HepG2 (cell line): ENCODE results near the gene DDAH2. TPM values are rescaled to one million over a fixed set of nuclear protein-coding genes. Genes with fewer than 3 reads are reported as not detected.

ENCODE experiments used
- ATAC-seq: fragments of 200-7000 bp; cut with Tn5 transposase; 3 replicates; pipeline ENCODE4 v1.9.1; 2020; ENCODE audit warnings: mild to moderate bottlenecking, moderate library complexity
- BruUV-seq: library from RNA; stranded (reverse); fragments of 400-500 nt; replicated peaks from 2 replicates; lab custom pipeline; 2021; lab: Mats Ljungman, UMichigan
- CTCF ChIA-PET: fragments of 300-600 bp; formaldehyde crosslinking; extraction: SDS; loops from one replicate; lab custom pipeline; 2021; ENCODE audit warnings: low total read pairs, inconsistent platforms, low intra/inter-chr PET ratio; lab: Yijun Ruan, JAX
- POLR2A ChIA-PET: fragments of 350-600 bp; sonication (Branson Sonifier 250); formaldehyde crosslinking; loops from one replicate; lab custom pipeline; 2020; ENCODE audit warnings: antibody characterized with exemption, inconsistent platforms; lab: Yijun Ruan, JAX
- DNase-seq: peaks from one replicate; pipeline ENCODE4 v3.0.0-alpha.2; 2015; ENCODE audit warnings: low spot score
- FAIRE-seq: peaks from 3 replicates; lab custom pipeline; 2011; peaks lifted over from hg19 to GRCh38; lab: Jason Lieb, UNC
- H2AFZ ChIP-seq: one replicate; pipeline ENCODE4 v1.6.1; 2011; ENCODE audit warnings: low read length, inconsistent platforms
- H3K27ac ChIP-seq: fragments of 300-600 bp; 3 replicates; pipeline ENCODE4 v1.8.0; 2011; ENCODE audit warnings: mixed run types, mild to moderate bottlenecking, mixed read lengths, low read length, inconsistent platforms; ENCODE audit not compliant: insufficient read depth; ENCODE audit errors: extremely low read length
- H3K27me3 ChIP-seq, 2 experiments: fragments of 200-600 bp in 1 of 2; 2 replicates in 1 of 2; 3 replicates in 1 of 2; pipeline versions ENCODE4 v1.6.0 to v1.8.0; 2011; ENCODE audit warnings: low read length in 2 of 2, mild to moderate bottlenecking in 2 of 2, moderate library complexity in 2 of 2, inconsistent platforms in 1 of 2; ENCODE audit not compliant: insufficient read depth in 2 of 2, control insufficient read depth in 1 of 2
- H3K36me3 ChIP-seq, 2 experiments: fragments of 200-600 bp in 1 of 2; replicated peaks in 1 of 2; 2 replicates in 1 of 2; 3 replicates in 1 of 2; pipeline versions ENCODE4 v1.5.1 to v1.8.0; 2011; ENCODE audit warnings: low read length in 2 of 2, inconsistent platforms in 1 of 2; ENCODE audit not compliant: insufficient read depth in 2 of 2, control insufficient read depth in 1 of 2
- H3K4me1 ChIP-seq: 2 replicates; pipeline ENCODE4 v1.5.1; 2012; ENCODE audit warnings: low read length, inconsistent platforms; ENCODE audit not compliant: insufficient read depth
- H3K4me2 ChIP-seq: 2 replicates; pipeline ENCODE4 v1.6.0; 2011; ENCODE audit warnings: low read depth, low read length, inconsistent platforms
- H3K4me3 ChIP-seq, 3 experiments: fragments of 200-600 bp in 1 of 3; sonication (generic), shearing (Covaris generic) in 1 of 3; replicated peaks in 1 of 3; 2 replicates each; pipeline ENCODE4 v1.5.1; 2011 to 2016; ENCODE audit warnings: low read length in 3 of 3, inconsistent platforms in 2 of 3, low read depth in 2 of 3, mild to moderate bottlenecking in 2 of 3, control low read depth in 1 of 3, mixed read lengths in 1 of 3; ENCODE audit not compliant: insufficient read depth in 1 of 3
- H3K79me2 ChIP-seq: one replicate; pipeline ENCODE4 v1.6.1; 2011; ENCODE audit warnings: low read length, inconsistent platforms; ENCODE audit not compliant: insufficient read depth
- H3K9ac ChIP-seq: 2 replicates; pipeline ENCODE4 v1.6.0; 2011; ENCODE audit warnings: mild to moderate bottlenecking, low read depth, low read length, inconsistent platforms; ENCODE audit not compliant: insufficient read depth
- H3K9me3 ChIP-seq: 2 replicates; pipeline ENCODE4 v1.5.1; 2012; ENCODE audit warnings: mild to moderate bottlenecking, low read length
- H4K20me1 ChIP-seq: 2 replicates; pipeline ENCODE4 v1.6.0; 2011; ENCODE audit warnings: inconsistent platforms, mild to moderate bottlenecking, low read length, moderate library complexity; ENCODE audit not compliant: insufficient read depth
- ATF7-NPFF ChIP-seq: sonication (generic); formaldehyde crosslinking; IDR thresholded peaks from 2 replicates; pipeline ENCODE4 v1.8.1; 2023; ENCODE audit warnings: mild to moderate bottlenecking, low read depth, missing genetic modification reagents, moderate library complexity
- GLI4 ChIP-seq: sonication (generic); formaldehyde crosslinking; IDR thresholded peaks from 2 replicates; pipeline ENCODE4 v1.5.1; 2020; ENCODE audit warnings: missing genetic modification reagents, mild to moderate bottlenecking, moderate library complexity, borderline replicate concordance
- HNF1A ChIP-seq, 2 experiments: sonication (generic) in 1 of 2; formaldehyde crosslinking in 1 of 2; IDR thresholded peaks; 2 replicates each; pipeline versions ENCODE4 v1.4.0 to v1.6.1; 2016 to 2020; ENCODE audit warnings: borderline replicate concordance in 1 of 2, low read depth in 1 of 2, mild to moderate bottlenecking in 1 of 2, missing genetic modification reagents in 1 of 2
- MXD4 ChIP-seq: IDR thresholded peaks from 2 replicates; pipeline ENCODE4 v1.6.1; 2016; ENCODE audit warnings: mild to moderate bottlenecking, missing biosample characterization, missing genetic modification reagents
- NR2F1 ChIP-seq, 2 experiments: fragments of 450-650 bp in 1 of 2; formaldehyde crosslinking in 1 of 2; IDR thresholded peaks; 2 replicates each; pipeline versions ENCODE4 v1.5.0 to v1.6.1; 2016 to 2020; ENCODE audit warnings: mild to moderate bottlenecking in 1 of 2, missing compliant biosample characterization in 1 of 2, missing genetic modification reagents in 1 of 2, moderate library complexity in 1 of 2
- PAWR ChIP-seq: sonication (generic); formaldehyde crosslinking; IDR thresholded peaks from 2 replicates; pipeline ENCODE4 v1.4.0; 2020; ENCODE audit warnings: missing genetic modification reagents, mild to moderate bottlenecking, borderline replicate concordance
- PCBP2 ChIP-seq: fragments of 200-400 bp; formaldehyde crosslinking; optimal IDR thresholded peaks from 2 replicates; pipeline ENCODE3; 2018; ENCODE audit warnings: low read length, low read depth; ENCODE audit not compliant: poor library complexity, severe bottlenecking
- ZBTB2 ChIP-seq: sonication (generic); formaldehyde crosslinking; IDR thresholded peaks from 2 replicates; pipeline ENCODE4 v1.8.0; 2022; ENCODE audit warnings: low read depth, missing genetic modification reagents
- ZSCAN31 ChIP-seq: sonication (generic); formaldehyde crosslinking; IDR thresholded peaks from 2 replicates; pipeline ENCODE4 v1.5.0; 2020; ENCODE audit warnings: low read depth, mild to moderate bottlenecking, missing genetic modification reagents
- WGBS: methylation state at CpG from one replicate; pipeline ENCODE4 v1.1.6; 2017; ENCODE audit warnings: low lambda C conversion rate; 5-methylcytosine and 5-hydroxymethylcytosine counted together
- in situ Hi-C: cut with HindIII; loops from 2 replicates; pipeline ENCODE4 v1.10.0; 2017; ENCODE audit warnings: low pct_unique_long_range_greater_than_20kb; ENCODE audit not compliant: extremely low pct_ligation_motif_present
- intact Hi-C: fragments of 100-400 bp; cut with micrococcal nuclease; formaldehyde crosslinking; loops from one replicate; pipeline ENCODE4 v1.10.0; 2022; ENCODE audit not compliant: unreplicated experiment
- polyA plus RNA-seq, 8 experiments: library from polyadenylated mRNA; depleted of rRNA in 3 of 8; stranded (reverse) in 7 of 8; unstranded in 1 of 8; fragments of >200 nt; fragmentation: Illumina TruSeq in 4 of 8; extraction: Trizol in 4 of 8; gene quantifications; 2 replicates each; pipeline versions ENCODE4 v1.2.1 to v1.2.3, GENCODE V29; 2011 to 2016; ENCODE audit warnings: low read depth in 4 of 8, missing spikeins in 1 of 8, mixed read lengths in 1 of 8; ENCODE audit not compliant: insufficient read depth in 1 of 8
- total RNA-seq, 5 experiments: library from RNA; depleted of rRNA; stranded (reverse); fragments of >200 nt; fragmentation: Illumina TruSeq; extraction: Trizol; gene quantifications; 2 replicates each; pipeline ENCODE4 v1.2.3, GENCODE V29; 2016; ENCODE audit warnings: low read depth in 1 of 5

DDAH2 gene
- total and polyA plus RNA-seq, 2 of the 13 experiments (the other 11 are each of a cell fraction or from before 2014, with no cell fraction given), result 16.4 to 21.1 TPM

- no peak overlapping the region for H3K4me3 ChIP-seq
- peaks cover 0 to 2% of the 10 kb centered on the region in 2 experiments; a peak in 3 of 5 replicates for H3K36me3 ChIP-seq
- FAIRE-seq (no peak), ATAC-seq (no peak), DNase-seq (no peak)
- no peak overlapping the region for H2AFZ ChIP-seq
- intact Hi-C loops, result no loop called here
- in situ Hi-C loops, result no loop called here
- H3K4me1 ChIP-seq, result peaks cover 47% of the 10 kb centered on the region
- no peaks in the 10 kb centered on the region for H4K20me1 ChIP-seq
- H3K4me2 ChIP-seq, result no peak overlapping the region
- TF ChIP-seq ATF7-NPFF (CRISPR knock-in tag) (no peak), ZSCAN31 (no peak), GLI4 (CRISPR knock-in tag) (no peak), NR2F1 (CRISPR knock-in tag; IDR thresholded peaks at IDR 0.05) (no peak), PAWR (CRISPR knock-in tag) (no peak), MXD4 (CRISPR knock-in tag) (no peak), ZBTB2 (no peak)
- no peak overlapping the region for H3K9ac ChIP-seq
- POLR2A ChIA-PET, result interaction anchor here (1.6 kb wide), 1 partner anchor 27 kb away, joined by 10 read pairs; the partner anchor contains the start of gene CLIC1
- CTCF ChIA-PET, result no interaction called here
- H3K27me3 ChIP-seq, result no peaks in the 10 kb centered on the region
- no peak overlapping the region for H3K27ac ChIP-seq
- H3K9me3 ChIP-seq, result no peaks in the 10 kb centered on the region
- BruUV-seq, result no TSS peak
- WGBS, result 94% methylated on average over 4 of the region's 4 CpGs
- H3K79me2 ChIP-seq, result no peaks in the 10 kb centered on the region
Measured at GRCh38 chr6:31764198-31764597, 35.1 kb upstream of the DDAH2 start.

- FAIRE-seq (peak; percentile 34), DNase-seq (peak; percentile 68), ATAC-seq (peak; percentile 10)
- H3K9me3 ChIP-seq, result no peaks in the 10 kb centered on the region
- peaks cover 47% of the 10 kb centered on the region for H3K4me1 ChIP-seq
- intact Hi-C loops (no loop called here), in situ Hi-C loops (no loop called here)
- H3K4me2 ChIP-seq, result no peak overlapping the region
- no peak overlapping the region for H3K9ac ChIP-seq
- H3K36me3 ChIP-seq, result peaks cover 0 to 2% of the 10 kb centered on the region in 2 experiments; a peak in 3 of 5 replicates
- no peaks in the 10 kb centered on the region for H3K27me3 ChIP-seq
- H4K20me1 ChIP-seq, result no peaks in the 10 kb centered on the region
- no TSS peak for BruUV-seq
- 20% methylated on average over 1 of the region's 1 CpG for WGBS
- no peaks in the 10 kb centered on the region for H3K79me2 ChIP-seq
- POLR2A ChIA-PET, result interaction anchor here (1.0 to 1.6 kb wide), 2 partner anchors 25 to 27 kb away, joined by 3 to 10 read pairs; partner anchors contain the start of gene CLIC1
- no peak overlapping the region for H3K4me3 ChIP-seq
- H2AFZ ChIP-seq, result no peak overlapping the region
- H3K27ac ChIP-seq, result no peak overlapping the region
- CTCF ChIA-PET, result no interaction called here
- TF ChIP-seq PCBP2, result no peak
- TF ChIP-seq HNF1A (IDR thresholded peaks at IDR 0.05; ENCODE audit: low read depth), result no peak
- 0 out of 2 replicates have a peak, but pooled peaks have one; percentile 18 for TF ChIP-seq HNF1A (CRISPR knock-in tag; IDR thresholded peaks at IDR 0.05; ENCODE audit: borderline replicate concordance)
Measured at GRCh38 chr6:31763619-31763940, 34.5 kb upstream of the DDAH2 start.
